Uterus (tissue), 2 donors: ENCODE measurements around the gene NOVA2.

Experiments
- CTCF ChIP-seq, 4 experiments: fragments of 200-600 bp in 2 of 4; fragments of 450-650 bp in 2 of 4; sonication (generic) in 2 of 4; IDR thresholded peaks; one replicate each; pipeline ENCODE4 v1.5.1; 2016 to 2019; ENCODE audit warnings: antibody characterized with exemption in 4 of 4, mild to moderate bottlenecking in 2 of 4, moderate library complexity in 1 of 4
- POLR2A ChIP-seq, 2 donors: fragments of 450-650 bp; IDR thresholded peaks; one replicate each; pipeline ENCODE4 v1.6.1; 2016; ENCODE audit warnings: antibody characterized with exemption in 2 of 2, mild to moderate bottlenecking in 1 of 2, moderate library complexity in 1 of 2

GRCh38 chr19:45995715-45996385 lies 22.2 kb upstream of the NOVA2 start:
- no peak for TF ChIP-seq CTCF (IDR thresholded peaks at IDR 0.05)
- TF ChIP-seq POLR2A (IDR thresholded peaks at IDR 0.05), result no peak
